Measurements from ENCODE around the gene SERHL2. TPM values are rescaled to one million over a fixed set of nuclear protein-coding genes. Genes with fewer than 3 reads are reported as not detected.
"Not testable (repeated sequence)": the region's sequence is repeated elsewhere in the genome, so short reads cannot be mapped to it uniquely, and the experiment has no call there.

SERHL2 gene
- polyA plus RNA-seq, 1 donor from 2014 or later = 0.99 TPM

- H3K4me2 ChIP-seq (ENCODE audit: low read length); H3K9me3 ChIP-seq (ENCODE audit: low read length); H3K79me2 ChIP-seq (replicated peaks; ENCODE audit: insufficient read depth, low read length); H3K27me3 ChIP-seq (ENCODE audit: insufficient read depth, low read depth, low read length); H3K4me3 ChIP-seq (ENCODE audit: low read length); H3F3A ChIP-seq (ENCODE audit: insufficient read depth, low read length, poor library complexity, severe bottlenecking); H3K9ac ChIP-seq (ENCODE audit: low read length); H3K36me3 ChIP-seq (ENCODE audit: insufficient read depth, low read length); H3K27ac ChIP-seq (ENCODE audit: low read length); H3K9me2 ChIP-seq (ENCODE audit: insufficient read depth, low read length); H2AFZ ChIP-seq (ENCODE audit: low read depth, low read length); H4K20me1 ChIP-seq (ENCODE audit: insufficient read depth): not testable (repeated sequence)
Observed at GRCh38 chr22:42574468-42574867, 20.7 kb downstream of the SERHL2 start.

- H3K36me3 ChIP-seq (ENCODE audit: insufficient read depth, low read length); H3K27ac ChIP-seq (ENCODE audit: low read length); H3K79me2 ChIP-seq (replicated peaks; ENCODE audit: insufficient read depth, low read length); H3K9ac ChIP-seq (ENCODE audit: low read length); H3K4me2 ChIP-seq (ENCODE audit: low read length); H3F3A ChIP-seq (ENCODE audit: insufficient read depth, low read length, poor library complexity, severe bottlenecking); H3K27me3 ChIP-seq (ENCODE audit: insufficient read depth, low read depth, low read length); H3K9me3 ChIP-seq (ENCODE audit: low read length); H2AFZ ChIP-seq (ENCODE audit: low read depth, low read length); H3K4me3 ChIP-seq (ENCODE audit: low read length); H3K9me2 ChIP-seq (ENCODE audit: insufficient read depth, low read length); H4K20me1 ChIP-seq (ENCODE audit: insufficient read depth): not testable (repeated sequence)
Observed at GRCh38 chr22:42575996-42576574, 22.3 kb downstream of the SERHL2 start.

GRCh38 chr22:42577141-42577540, 23.4 kb downstream of the SERHL2 start:
- not testable (repeated sequence) for H4K20me1 ChIP-seq (ENCODE audit: insufficient read depth); H3K27ac ChIP-seq (ENCODE audit: low read length); H3K4me2 ChIP-seq (ENCODE audit: low read length); H3F3A ChIP-seq (ENCODE audit: insufficient read depth, low read length, poor library complexity, severe bottlenecking); H3K9ac ChIP-seq (ENCODE audit: low read length); H3K4me3 ChIP-seq (ENCODE audit: low read length); H3K79me2 ChIP-seq (replicated peaks; ENCODE audit: insufficient read depth, low read length); H2AFZ ChIP-seq (ENCODE audit: low read depth, low read length); H3K27me3 ChIP-seq (ENCODE audit: insufficient read depth, low read depth, low read length); H3K36me3 ChIP-seq (ENCODE audit: insufficient read depth, low read length); H3K9me2 ChIP-seq (ENCODE audit: insufficient read depth, low read length); H3K9me3 ChIP-seq (ENCODE audit: low read length)

GRCh38 chr22:42577623-42578240, 24.0 kb downstream of the SERHL2 start:
- H3K9ac ChIP-seq (ENCODE audit: low read length) = no peak overlapping the region
- H3K4me3 ChIP-seq (ENCODE audit: low read length) = no peak overlapping the region
- no peak overlapping the region for H3K4me2 ChIP-seq (ENCODE audit: low read length)
- H3K27me3 ChIP-seq (ENCODE audit: insufficient read depth, low read depth, low read length) = no peaks in the 10 kb centered on the region
- H3K36me3 ChIP-seq (ENCODE audit: insufficient read depth, low read length) = no peaks in the 10 kb centered on the region
- no peaks in the 10 kb centered on the region for H3F3A ChIP-seq (ENCODE audit: insufficient read depth, low read length, poor library complexity, severe bottlenecking)
- no peaks in the 10 kb centered on the region for H3K9me2 ChIP-seq (ENCODE audit: insufficient read depth, low read length)
- TF ChIP-seq TAF1 (IDR thresholded peaks at IDR 0.05; ENCODE audit: low read depth) (no peak), REST (IDR thresholded peaks at IDR 0.05; ENCODE audit: borderline replicate concordance) (no peak), POLR2AphosphoS5 (IDR thresholded peaks at IDR 0.05) (no peak), MXI1 (conservative IDR thresholded peaks at IDR 0.05; ENCODE audit: poor library complexity, severe bottlenecking) (no peak), EZH2 (IDR thresholded peaks at IDR 0.05; ENCODE audit: borderline replicate concordance, insufficient read depth, low read length, poor library complexity, severe bottlenecking) (no peak), EP300 (conservative IDR thresholded peaks at IDR 0.05; ENCODE audit: poor library complexity, severe bottlenecking) (no peak), SMC3 (conservative IDR thresholded peaks at IDR 0.05; ENCODE audit: poor library complexity) (no peak), RAD21 (conservative IDR thresholded peaks at IDR 0.05) (no peak), CTCF (IDR thresholded peaks at IDR 0.05; ENCODE audit: poor library complexity, severe bottlenecking) (no peak)
- H4K20me1 ChIP-seq (ENCODE audit: insufficient read depth) = no peaks in the 10 kb centered on the region
- H3K9me3 ChIP-seq (ENCODE audit: low read length) = no peaks in the 10 kb centered on the region
- no peak overlapping the region for H3K27ac ChIP-seq (ENCODE audit: low read length)
- no peaks in the 10 kb centered on the region for H3K79me2 ChIP-seq (replicated peaks; ENCODE audit: insufficient read depth, low read length)
- no peak overlapping the region for H2AFZ ChIP-seq (ENCODE audit: low read depth, low read length)

GRCh38 chr22:42580040-42580439, 26.3 kb downstream of the SERHL2 start:
- H3F3A ChIP-seq (ENCODE audit: insufficient read depth, low read length, poor library complexity, severe bottlenecking); H2AFZ ChIP-seq (ENCODE audit: low read depth, low read length); H3K27ac ChIP-seq (ENCODE audit: low read length); H3K27me3 ChIP-seq (ENCODE audit: insufficient read depth, low read depth, low read length); H3K9ac ChIP-seq (ENCODE audit: low read length); H3K9me3 ChIP-seq (ENCODE audit: low read length); H4K20me1 ChIP-seq (ENCODE audit: insufficient read depth); H3K4me2 ChIP-seq (ENCODE audit: low read length); H3K79me2 ChIP-seq (replicated peaks; ENCODE audit: insufficient read depth, low read length); H3K36me3 ChIP-seq (ENCODE audit: insufficient read depth, low read length); H3K9me2 ChIP-seq (ENCODE audit: insufficient read depth, low read length); H3K4me3 ChIP-seq (ENCODE audit: low read length): not testable (repeated sequence)
